ENCODE data around the gene RSL24D1.
A peak's percentile ranks its signal among the peaks of the same experiment; 100 is the strongest.

RSL24D1 gene

DNA sequence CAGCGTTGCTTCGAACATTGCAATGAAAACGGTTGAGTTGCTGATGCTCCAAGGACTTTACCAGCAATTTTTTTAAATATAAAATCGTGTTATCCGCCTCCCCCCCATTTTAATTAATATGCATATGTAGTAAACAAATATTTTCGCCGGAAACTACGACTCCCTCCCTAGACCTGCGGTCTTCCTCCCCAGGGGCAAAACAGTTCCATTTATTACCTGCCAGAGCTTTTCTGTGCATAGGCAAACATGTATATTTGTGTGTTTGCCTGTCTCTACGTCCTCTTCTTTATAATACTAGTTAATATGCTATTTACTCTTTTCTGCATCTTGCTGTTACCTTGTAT lies 593 bp upstream of the RSL24D1 start:
- TF ChIP-seq, protein P1, sequence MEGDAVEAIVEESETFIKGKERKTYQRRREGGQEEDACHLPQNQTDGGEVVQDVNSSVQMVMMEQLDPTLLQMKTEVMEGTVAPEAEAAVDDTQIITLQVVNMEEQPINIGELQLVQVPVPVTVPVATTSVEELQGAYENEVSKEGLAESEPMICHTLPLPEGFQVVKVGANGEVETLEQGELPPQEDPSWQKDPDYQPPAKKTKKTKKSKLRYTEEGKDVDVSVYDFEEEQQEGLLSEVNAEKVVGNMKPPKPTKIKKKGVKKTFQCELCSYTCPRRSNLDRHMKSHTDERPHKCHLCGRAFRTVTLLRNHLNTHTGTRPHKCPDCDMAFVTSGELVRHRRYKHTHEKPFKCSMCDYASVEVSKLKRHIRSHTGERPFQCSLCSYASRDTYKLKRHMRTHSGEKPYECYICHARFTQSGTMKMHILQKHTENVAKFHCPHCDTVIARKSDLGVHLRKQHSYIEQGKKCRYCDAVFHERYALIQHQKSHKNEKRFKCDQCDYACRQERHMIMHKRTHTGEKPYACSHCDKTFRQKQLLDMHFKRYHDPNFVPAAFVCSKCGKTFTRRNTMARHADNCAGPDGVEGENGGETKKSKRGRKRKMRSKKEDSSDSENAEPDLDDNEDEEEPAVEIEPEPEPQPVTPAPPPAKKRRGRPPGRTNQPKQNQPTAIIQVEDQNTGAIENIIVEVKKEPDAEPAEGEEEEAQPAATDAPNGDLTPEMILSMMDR (conservative IDR thresholded peaks at IDR 0.05; ENCODE audit: low read depth, low read length), result no peak
- Histone ChIP-seq H3K27ac (peak overlapping the region; percentile 86), H3K9ac (peak overlapping the region; percentile 89), H2AFZ (ENCODE audit: low read depth) (peak overlapping the region; percentile 64), H3K79me2 (ENCODE audit: insufficient read depth, low read depth) (peaks cover 42% of the 10 kb centered on the region), H3K4me1 (ENCODE audit: low read depth, poor library complexity, severe bottlenecking) (peaks cover 45% of the 10 kb centered on the region), H3K4me3 (IDR thresholded peaks at IDR 0.05; ENCODE audit: insufficient read depth, low read depth, low read length) (no peak overlapping the region), H3K27me3 (ENCODE audit: insufficient read depth, low read depth) (no peaks in the 10 kb centered on the region), H4K20me1 (ENCODE audit: insufficient read depth) (peaks cover 12% of the 10 kb centered on the region), H3K36me3 (ENCODE audit: insufficient read depth) (no peaks in the 10 kb centered on the region), H3K4me2 (peak overlapping the region; percentile 78)

DNA sequence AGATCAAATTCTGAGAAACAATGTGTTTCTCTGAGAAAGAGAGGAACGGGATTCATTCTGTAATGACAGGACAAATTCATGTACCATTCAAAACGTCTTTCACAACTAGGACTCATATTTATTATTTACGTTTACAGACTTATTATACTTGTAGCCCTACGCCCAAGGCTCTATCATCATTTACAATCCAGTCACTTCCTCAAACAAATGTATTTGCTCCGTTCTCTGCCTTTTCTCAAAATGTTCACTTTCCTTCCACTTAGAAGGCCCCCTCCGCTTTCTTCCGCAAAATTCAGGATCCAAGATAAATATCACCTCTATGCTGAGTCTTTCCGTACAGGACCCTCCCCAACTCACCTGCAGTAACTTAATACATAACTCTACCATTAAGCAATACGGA lies 745 bp downstream of the RSL24D1 start:
- Histone ChIP-seq H3K4me2 (peak overlapping the region; percentile 95), H3K79me2 (ENCODE audit: insufficient read depth, low read depth) (peaks cover 55% of the 10 kb centered on the region), H3K4me3 (IDR thresholded peaks at IDR 0.05; ENCODE audit: insufficient read depth, low read depth, low read length) (no peak overlapping the region), H3K4me1 (ENCODE audit: low read depth, poor library complexity, severe bottlenecking) (peaks cover 47% of the 10 kb centered on the region), H3K36me3 (ENCODE audit: insufficient read depth) (no peaks in the 10 kb centered on the region), H3K27ac (peak overlapping the region; percentile 86), H3K27me3 (ENCODE audit: insufficient read depth, low read depth) (no peaks in the 10 kb centered on the region), H4K20me1 (ENCODE audit: insufficient read depth) (peaks cover 12% of the 10 kb centered on the region), H2AFZ (ENCODE audit: low read depth) (peak overlapping the region; percentile 63), H3K9ac (peak overlapping the region; percentile 89)
- TF ChIP-seq, protein P1 (conservative IDR thresholded peaks at IDR 0.05; ENCODE audit: low read depth, low read length), result no peak

DNA sequence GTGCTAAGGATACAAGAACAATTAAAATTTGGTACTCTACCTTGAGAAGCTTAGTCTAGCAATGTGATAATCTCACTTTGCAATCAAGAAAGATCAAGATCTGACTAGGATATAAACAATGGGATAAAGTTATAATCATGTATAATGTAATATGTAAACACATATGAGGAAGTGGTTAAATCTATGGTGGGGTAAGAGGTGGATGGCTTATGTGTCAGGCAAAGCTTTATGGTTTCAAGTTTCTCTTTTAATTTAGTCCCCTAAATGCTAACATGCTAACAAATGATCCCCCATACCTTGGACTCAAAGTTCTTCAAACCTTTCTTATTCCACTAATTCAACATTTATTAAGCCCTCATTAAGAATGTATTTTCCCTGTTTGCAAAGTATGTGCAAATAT lies 2.5 kb downstream of the RSL24D1 start:
- Histone ChIP-seq H3K9ac (no peak overlapping the region), H3K27me3 (ENCODE audit: insufficient read depth, low read depth) (no peaks in the 10 kb centered on the region), H3K79me2 (ENCODE audit: insufficient read depth, low read depth) (peaks cover 70% of the 10 kb centered on the region), H4K20me1 (ENCODE audit: insufficient read depth) (peaks cover 12% of the 10 kb centered on the region), H3K4me2 (peak overlapping the region; percentile 95; the same call in 1 of the 2 replicates), H3K4me3 (IDR thresholded peaks at IDR 0.05; ENCODE audit: insufficient read depth, low read depth, low read length) (no peak overlapping the region), H3K4me1 (ENCODE audit: low read depth, poor library complexity, severe bottlenecking) (peaks cover 47% of the 10 kb centered on the region), H3K27ac (no peak overlapping the region), H3K36me3 (ENCODE audit: insufficient read depth) (peaks cover 5% of the 10 kb centered on the region; the same call in 1 of the 2 replicates), H2AFZ (ENCODE audit: low read depth) (no peak overlapping the region)
- TF ChIP-seq, protein P1 (conservative IDR thresholded peaks at IDR 0.05; ENCODE audit: low read depth, low read length), result no peak

DNA sequence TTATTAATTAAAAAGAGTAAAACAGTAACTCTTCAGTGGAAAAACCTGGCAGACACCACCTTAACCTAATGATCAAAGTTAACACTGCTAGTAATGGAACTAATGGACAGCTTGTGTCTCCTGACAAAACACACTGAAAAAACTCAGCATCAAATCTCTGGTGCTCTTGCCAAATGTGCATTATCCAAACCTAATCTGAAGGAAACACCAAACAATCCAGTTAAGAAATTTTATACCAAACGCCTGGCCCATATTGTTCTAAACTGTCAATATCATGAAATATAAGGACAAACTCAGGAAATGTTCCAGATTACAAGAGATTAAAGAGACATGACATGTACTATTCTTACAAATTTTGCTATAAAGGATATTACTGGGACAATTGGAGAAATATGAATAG lies 10.4 kb downstream of the RSL24D1 start:
- no peak overlapping the region for H3K27ac ChIP-seq
- H3K9ac ChIP-seq, result no peak overlapping the region
- no peak overlapping the region for H2AFZ ChIP-seq (ENCODE audit: low read depth)
- peaks cover 57% of the 10 kb centered on the region for H3K79me2 ChIP-seq (ENCODE audit: insufficient read depth, low read depth)
- no peak overlapping the region for H3K4me2 ChIP-seq
- no peaks in the 10 kb centered on the region for H4K20me1 ChIP-seq (ENCODE audit: insufficient read depth)
- H3K4me1 ChIP-seq (ENCODE audit: low read depth, poor library complexity, severe bottlenecking), result no peaks in the 10 kb centered on the region
- no peaks in the 10 kb centered on the region for H3K27me3 ChIP-seq (ENCODE audit: insufficient read depth, low read depth)
- TF ChIP-seq, protein P1 (conservative IDR thresholded peaks at IDR 0.05; ENCODE audit: low read depth, low read length), result no peak
- H3K36me3 ChIP-seq (ENCODE audit: insufficient read depth), result peaks cover 7% of the 10 kb centered on the region; the same call in 1 of the 2 replicates
- H3K4me3 ChIP-seq (IDR thresholded peaks at IDR 0.05; ENCODE audit: insufficient read depth, low read depth, low read length), result no peak overlapping the region
